ENCODE data around the gene OTUB1.

The OTUB1 gene

GRCh38 chr11:64000740-64001483 is 14.7 kb downstream of the OTUB1 start:
- peak overlapping the region; percentile 41 for H3K4me3 ChIP-seq (ENCODE audit: low read depth, low read length)
- DNase-seq (ENCODE audit: low read depth): no peak
- no peak for TF ChIP-seq CTCF (conservative IDR thresholded peaks at IDR 0.05; ENCODE audit: low read depth, low read length)

GRCh38 chr11:64001484-64002420 is 15.5 kb downstream of the OTUB1 start:
- H3K4me3 ChIP-seq (ENCODE audit: low read depth, low read length): no peak overlapping the region
- DNase-seq (ENCODE audit: low read depth): peak; percentile 49
- no peak for TF ChIP-seq CTCF (conservative IDR thresholded peaks at IDR 0.05; ENCODE audit: low read depth, low read length)

GRCh38 chr11:64003807-64004589 is 17.8 kb downstream of the OTUB1 start:
- no peak overlapping the region for H3K4me3 ChIP-seq (ENCODE audit: low read depth, low read length)
- no peak for TF ChIP-seq CTCF (conservative IDR thresholded peaks at IDR 0.05; ENCODE audit: low read depth, low read length)
- peak; percentile 23 for DNase-seq (ENCODE audit: low read depth)

GRCh38 chr11:64004590-64004984 is 18.3 kb downstream of the OTUB1 start:
- TF ChIP-seq CTCF (conservative IDR thresholded peaks at IDR 0.05; ENCODE audit: low read depth, low read length): no peak
- no peak for DNase-seq (ENCODE audit: low read depth)
- no peak overlapping the region for H3K4me3 ChIP-seq (ENCODE audit: low read depth, low read length)

GRCh38 chr11:64005691-64006090 is 19.5 kb downstream of the OTUB1 start:
- H3K4me3 ChIP-seq (ENCODE audit: low read depth, low read length): no peak overlapping the region
- DNase-seq (ENCODE audit: low read depth): no peak
- no peak for TF ChIP-seq CTCF (conservative IDR thresholded peaks at IDR 0.05; ENCODE audit: low read depth, low read length)

GRCh38 chr11:64006398-64006797 is 20.2 kb downstream of the OTUB1 start:
- H3K4me3 ChIP-seq (ENCODE audit: low read depth, low read length): no peak overlapping the region
- no peak for DNase-seq (ENCODE audit: low read depth)
- no peak for TF ChIP-seq CTCF (conservative IDR thresholded peaks at IDR 0.05; ENCODE audit: low read depth, low read length)
